ENCODE results near the gene CCDC61. TPM values are rescaled to one million over a fixed set of nuclear protein-coding genes. Genes with fewer than 3 reads are reported as not detected.

CCDC61 gene
- polyA plus RNA-seq, 1 donor, result 13.2 TPM

GRCh38 chr19:46065486-46066071 lies 70.3 kb downstream of the CCDC61 start:
- WGBS (ENCODE audit: insufficient coverage, low lambda C conversion rate), result 100% methylated on average over 1 of the region's 7 CpGs
- no peaks in the 10 kb centered on the region for H3K27me3 ChIP-seq (ENCODE audit: control insufficient read depth, insufficient read depth, low read length)
- no peaks in the 10 kb centered on the region for H3K36me3 ChIP-seq (ENCODE audit: control insufficient read depth, insufficient read depth, low read length)
- H3K4me1 ChIP-seq (ENCODE audit: control insufficient read depth, insufficient read depth, low read length), result peaks cover 17% of the 10 kb centered on the region
- no peak for DNase-seq
- no peak overlapping the region for H3K4me3 ChIP-seq (ENCODE audit: low read length)
- H3K27ac ChIP-seq (ENCODE audit: low read length), result no peak overlapping the region
- no peaks in the 10 kb centered on the region for H3K9me3 ChIP-seq (ENCODE audit: control insufficient read depth, low read depth, low read length)

DNA sequence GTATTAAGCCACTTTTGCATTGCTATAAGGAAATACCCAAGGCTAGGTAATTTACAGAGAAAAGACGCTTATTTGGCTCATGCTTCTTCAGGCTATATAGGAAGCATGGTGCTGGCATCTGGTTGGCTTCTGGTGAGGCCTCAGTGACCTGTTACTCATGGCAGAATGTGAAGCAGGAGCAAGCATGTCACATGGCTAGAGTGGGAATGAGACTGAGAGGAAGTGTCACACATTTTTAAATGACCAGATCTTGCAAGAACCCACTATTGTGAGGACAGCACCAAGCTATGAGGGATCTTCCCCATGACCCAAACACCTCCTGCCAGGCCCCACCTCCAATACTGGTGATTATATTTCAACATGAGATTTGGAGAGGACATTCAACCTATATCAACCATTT lies 71.2 kb downstream of the CCDC61 start:
- Histone ChIP-seq H3K27me3 (ENCODE audit: control insufficient read depth, insufficient read depth, low read length) (no peaks in the 10 kb centered on the region), H3K4me1 (ENCODE audit: control insufficient read depth, insufficient read depth, low read length) (peaks cover 18% of the 10 kb centered on the region), H3K27ac (ENCODE audit: low read length) (no peak overlapping the region), H3K9me3 (ENCODE audit: control insufficient read depth, low read depth, low read length) (no peaks in the 10 kb centered on the region), H3K36me3 (ENCODE audit: control insufficient read depth, insufficient read depth, low read length) (no peaks in the 10 kb centered on the region), H3K4me3 (ENCODE audit: low read length) (no peak overlapping the region)
- no CpG with 5 or more reads among the region's 1 CpG for WGBS (ENCODE audit: insufficient coverage, low lambda C conversion rate)
- no peak for DNase-seq

- peak in 1 of 2 donors; percentile 6 for DNase-seq
- H3K36me3 ChIP-seq (ENCODE audit: control insufficient read depth, insufficient read depth, low read length), result no peaks in the 10 kb centered on the region
- H3K9me3 ChIP-seq (ENCODE audit: control insufficient read depth, low read depth, low read length), result no peaks in the 10 kb centered on the region
- WGBS (ENCODE audit: insufficient coverage, low lambda C conversion rate), result no CpG with 5 or more reads among the region's 1 CpG
- H3K27ac ChIP-seq (ENCODE audit: low read length), result no peak overlapping the region
- H3K4me1 ChIP-seq (ENCODE audit: control insufficient read depth, insufficient read depth, low read length), result peaks cover 18% of the 10 kb centered on the region
- no peaks in the 10 kb centered on the region for H3K27me3 ChIP-seq (ENCODE audit: control insufficient read depth, insufficient read depth, low read length)
- no peak overlapping the region for H3K4me3 ChIP-seq (ENCODE audit: low read length)
Observed at GRCh38 chr19:46067691-46068090, 72.4 kb downstream of the CCDC61 start.

Other genes starting within 250 kb of the CCDC61 start
- 9.3 TPM for gene SIX5, start 226.2 kb upstream of the CCDC61 start, polyA plus RNA-seq
- 49.4 TPM for gene DMPK, start 213.0 kb upstream of the CCDC61 start, polyA plus RNA-seq
- 24.4 TPM for gene DMWD, start 202.6 kb upstream of the CCDC61 start, polyA plus RNA-seq
- 0.01 TPM for gene RSPH6A, start 180.2 kb upstream of the CCDC61 start, polyA plus RNA-seq
- 65.0 TPM for gene SYMPK, start 132.3 kb upstream of the CCDC61 start, polyA plus RNA-seq
- 21.3 TPM for gene FOXA3, start 131.1 kb upstream of the CCDC61 start, polyA plus RNA-seq
- gene IRF2BP1, start 109.3 kb upstream of the CCDC61 start, polyA plus RNA-seq, result 21.1 TPM
- 8.9 TPM for gene MYPOP, start 92.9 kb upstream of the CCDC61 start, polyA plus RNA-seq
- not detected for gene NANOS2, start 80.7 kb upstream of the CCDC61 start, polyA plus RNA-seq
- gene NOVA2, start 21.6 kb upstream of the CCDC61 start, polyA plus RNA-seq, result 2.5 TPM
- gene PGLYRP1, start 27.6 kb downstream of the CCDC61 start, polyA plus RNA-seq, result 0.07 TPM
- 0.36 TPM for gene IGFL4, start 45.5 kb downstream of the CCDC61 start, polyA plus RNA-seq
- not detected for gene IGFL3, start 129.2 kb downstream of the CCDC61 start, polyA plus RNA-seq
- gene IGFL2, start 152.8 kb downstream of the CCDC61 start, polyA plus RNA-seq, result 0.36 TPM
- gene IGFL1, start 234.3 kb downstream of the CCDC61 start, polyA plus RNA-seq, result not detected